Spleen (tissue), 7 donors: ENCODE data around the gene SENP7.

Experiments used
- CTCF ChIP-seq, 11 experiments: fragments of 200-600 bp in 7 of 11; fragments of 450-650 bp in 4 of 11; sonication (generic) in 4 of 11; IDR thresholded peaks in 8 of 11; conservative IDR thresholded peaks in 3 of 11; 1 replicate in 7 of 11; 2 replicates in 4 of 11; pipeline versions ENCODE4 v1.4.0 to v1.8.0; 2016 to 2021; ENCODE audit warnings: antibody characterized with exemption in 11 of 11, inconsistent platforms in 4 of 11, mild to moderate bottlenecking in 1 of 11
- POLR2A ChIP-seq, 3 donors: fragments of 450-650 bp; IDR thresholded peaks; one replicate each; pipeline ENCODE4 v1.5.1; 2017; ENCODE audit warnings: antibody characterized with exemption in 3 of 3, mild to moderate bottlenecking in 1 of 3
- POLR2AphosphoS5 ChIP-seq, 3 donors: sonication (generic); formaldehyde crosslinking; IDR thresholded peaks; one replicate each; pipeline ENCODE4 v1.5.1; 2017; ENCODE audit warnings: antibody characterized with exemption in 3 of 3
- donor health status: DM: no; HTN: no; CAD: no; lungs with moderate emphysema.
- donor health status: DM: no; HTN: no; CAD: no.
- donor health status: DM: no; HTN: no; CAD: no.

DNA sequence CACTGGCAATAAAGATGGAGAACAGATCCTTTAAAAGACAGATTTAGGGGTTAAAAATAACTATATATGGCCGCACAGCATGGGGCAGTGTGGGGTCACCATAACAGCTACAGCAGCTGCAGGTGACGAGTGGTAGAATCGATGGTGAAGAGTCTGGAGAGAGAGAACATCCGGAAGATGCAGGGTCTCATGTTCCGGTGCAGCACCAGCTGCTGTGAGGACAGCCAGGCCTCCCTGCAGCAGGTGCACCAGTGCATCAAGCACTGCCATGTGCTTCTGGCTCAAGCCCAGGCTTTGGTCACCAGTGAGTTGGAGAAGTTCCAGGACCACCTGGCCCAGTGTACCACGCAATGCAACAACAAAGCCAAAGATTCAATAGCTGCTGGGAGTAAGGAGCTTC, 98.9 kb downstream of the SENP7 start:
- TF ChIP-seq POLR2A (IDR thresholded peaks at IDR 0.05) (no peak), CTCF (IDR thresholded peaks at IDR 0.05 in 8 of 11, conservative IDR thresholded peaks at IDR 0.05 in 3 of 11) (no peak), POLR2AphosphoS5 (IDR thresholded peaks at IDR 0.05) (no peak)
